OCI-LY1 (cell line): ENCODE results near the gene ABLIM2.

Source experiments
- H2AFZ ChIP-seq: fragments of 200-600 bp; sonication (generic), shearing (Covaris generic); 2 replicates; pipeline ENCODE4 v1.6.0; 2014; ENCODE audit warnings: antibody characterized with exemption, mild to moderate bottlenecking, low read length
- H3F3A ChIP-seq: fragments of 200-600 bp; sonication (generic), shearing (Covaris generic); 2 replicates; pipeline ENCODE4 v1.6.0; 2014; ENCODE audit warnings: mild to moderate bottlenecking, antibody characterized with exemption, low read length, moderate library complexity; ENCODE audit not compliant: insufficient read depth
- H3K27ac ChIP-seq: fragments of 200-600 bp; sonication (generic); 2 replicates; pipeline ENCODE4 v1.5.1; 2014; ENCODE audit warnings: low read length, mixed run types, mild to moderate bottlenecking, low read depth; ENCODE audit not compliant: poor library complexity, severe bottlenecking
- H3K27me3 ChIP-seq: fragments of 200-600 bp; sonication (generic); 2 replicates; pipeline ENCODE4 v1.6.0; 2014; ENCODE audit warnings: antibody characterized with exemption, mild to moderate bottlenecking, low read length, moderate library complexity; ENCODE audit not compliant: insufficient read depth
- H3K36me3 ChIP-seq: fragments of 200-600 bp; sonication (generic); 2 replicates; pipeline ENCODE4 v1.6.1; 2014; ENCODE audit warnings: mild to moderate bottlenecking, antibody characterized with exemption, low read length, moderate library complexity, mixed read lengths; ENCODE audit not compliant: insufficient read depth
- H3K4me1 ChIP-seq: fragments of 200-600 bp; sonication (generic); 2 replicates; pipeline ENCODE4 v1.5.1; 2014; ENCODE audit warnings: mild to moderate bottlenecking, low read length, moderate library complexity; ENCODE audit not compliant: insufficient read depth, severe bottlenecking
- H3K4me2 ChIP-seq: fragments of 200-600 bp; sonication (generic), shearing (Covaris generic); 2 replicates; pipeline ENCODE4 v1.6.1; 2014; ENCODE audit warnings: low read length
- H3K4me3 ChIP-seq: fragments of 200-600 bp; sonication (generic); 2 replicates; pipeline ENCODE4 v1.5.1; 2014; ENCODE audit warnings: low read length, low read depth, mild to moderate bottlenecking, mixed read lengths; ENCODE audit not compliant: poor library complexity, severe bottlenecking
- H3K79me2 ChIP-seq: fragments of 200-600 bp; shearing (Covaris generic); 2 replicates; pipeline ENCODE4 v1.6.1; 2016; ENCODE audit warnings: mixed run types, low read length, mixed read lengths; ENCODE audit not compliant: insufficient read depth
- H3K9ac ChIP-seq: fragments of 200-600 bp; sonication (generic), shearing (Covaris generic); 2 replicates; pipeline ENCODE4 v1.6.1; 2014; ENCODE audit warnings: mild to moderate bottlenecking, low read length, mixed read lengths
- H3K9me2 ChIP-seq: fragments of 200-600 bp; sonication (generic), shearing (Covaris generic); 2 replicates; pipeline ENCODE4 v1.6.1; 2014; ENCODE audit warnings: low read depth, mild to moderate bottlenecking, low read length, mixed read lengths
- H3K9me3 ChIP-seq: fragments of 200-600 bp; shearing (Covaris generic); 2 replicates; pipeline ENCODE4 v1.6.1; 2014; ENCODE audit warnings: low read length, mixed read lengths
- H4K20me1 ChIP-seq: fragments of 200-600 bp; sonication (generic), shearing (Covaris generic); 2 replicates; pipeline ENCODE4 v1.6.0; 2016; ENCODE audit warnings: mild to moderate bottlenecking, low read length; ENCODE audit not compliant: insufficient read depth
- CTCF ChIP-seq: fragments of 200-600 bp; sonication (generic), shearing (Covaris generic); IDR thresholded peaks from 2 replicates; pipeline ENCODE4 v1.5.1; 2017; ENCODE audit warnings: mild to moderate bottlenecking, antibody characterized with exemption, low read length, moderate library complexity, mixed read lengths
- EZH2 ChIP-seq: fragments of 200-600 bp; sonication (generic), shearing (Covaris generic); IDR thresholded peaks from 2 replicates; pipeline ENCODE4 v1.8.0; 2017; ENCODE audit warnings: borderline replicate concordance, mixed run types, mild to moderate bottlenecking, antibody characterized with exemption, low read length, moderate library complexity, mixed read lengths

ABLIM2 gene

GRCh38 chr4:8118035-8118434 lies 40.6 kb downstream of the ABLIM2 start:
- Histone ChIP-seq H3K36me3 (no peaks in the 10 kb centered on the region), H3K9me2 (no peaks in the 10 kb centered on the region), H3K4me3 (no peak overlapping the region), H3K27me3 (no peaks in the 10 kb centered on the region), H3K9me3 (no peaks in the 10 kb centered on the region), H3K4me2 (no peak overlapping the region), H3K27ac (no peak overlapping the region), H3K4me1 (peaks cover under 1% of the 10 kb centered on the region), H3K79me2 (no peaks in the 10 kb centered on the region), H2AFZ (no peak overlapping the region), H3F3A (no peaks in the 10 kb centered on the region), H4K20me1 (no peaks in the 10 kb centered on the region), H3K9ac (no peak overlapping the region)
- TF ChIP-seq EZH2 (no peak), CTCF (no peak)

- Histone ChIP-seq H3K9me3 (no peaks in the 10 kb centered on the region), H3K4me3 (no peak overlapping the region), H3K9ac (no peak overlapping the region), H3K9me2 (no peaks in the 10 kb centered on the region), H3K4me2 (no peak overlapping the region), H3K36me3 (no peaks in the 10 kb centered on the region), H3F3A (no peaks in the 10 kb centered on the region), H2AFZ (no peak overlapping the region), H3K4me1 (no peaks in the 10 kb centered on the region), H4K20me1 (no peaks in the 10 kb centered on the region), H3K79me2 (no peaks in the 10 kb centered on the region), H3K27me3 (no peaks in the 10 kb centered on the region), H3K27ac (no peak overlapping the region)
- no peak for TF ChIP-seq CTCF
Observed at GRCh38 chr4:8117278-8117682, 41.3 kb downstream of the ABLIM2 start.

- Histone ChIP-seq H3K9me2 (no peaks in the 10 kb centered on the region), H3K9me3 (no peaks in the 10 kb centered on the region), H2AFZ (no peak overlapping the region), H4K20me1 (no peaks in the 10 kb centered on the region), H3K27ac (no peak overlapping the region), H3K27me3 (no peaks in the 10 kb centered on the region), H3K4me3 (no peak overlapping the region), H3K79me2 (no peaks in the 10 kb centered on the region), H3K36me3 (no peaks in the 10 kb centered on the region), H3K4me2 (no peak overlapping the region), H3K9ac (no peak overlapping the region), H3K4me1 (no peaks in the 10 kb centered on the region), H3F3A (no peaks in the 10 kb centered on the region)
- no peak for TF ChIP-seq EZH2
- TF ChIP-seq CTCF: no peak
Observed at GRCh38 chr4:8115916-8116315, 42.7 kb downstream of the ABLIM2 start.
